Activated CD4-positive, CD25-positive, alpha-beta regulatory T cell treated with anti-CD3 and anti-CD28 coated beads, Interleukin-2, amount 50 U/mL, for 72 hours (primary cell): ENCODE measurements around the gene IQCK.

Experiments used
- DNase-seq: peaks from one replicate; pipeline ENCODE4 v3.0.0; 2021

Gene IQCK

GRCh38 chr16:19808061-19808641, 90.1 kb downstream of the IQCK start:
- no peak for DNase-seq

GRCh38 chr16:19809121-19809635, 91.1 kb downstream of the IQCK start:
- no peak for DNase-seq

DNA sequence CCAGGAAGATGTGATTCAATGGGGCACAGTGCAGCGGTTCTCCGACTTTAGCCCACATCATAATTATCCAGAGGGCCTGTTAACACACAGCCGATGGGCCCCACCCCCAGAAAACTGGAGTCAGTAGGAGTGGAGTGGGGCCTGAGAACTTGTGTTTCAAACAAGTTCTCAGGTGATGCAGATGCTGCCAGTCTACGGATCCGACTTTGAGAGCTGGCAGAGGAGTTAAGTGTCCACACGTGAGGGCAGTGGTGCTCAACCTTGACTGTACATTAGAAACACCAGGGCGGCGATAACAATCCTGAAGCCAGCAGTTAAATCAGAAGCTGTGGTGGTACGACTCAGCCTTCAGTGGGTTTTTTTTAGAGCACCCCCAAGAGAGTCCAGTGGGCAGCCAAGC, 91.6 kb downstream of the IQCK start:
- no peak for DNase-seq

DNA sequence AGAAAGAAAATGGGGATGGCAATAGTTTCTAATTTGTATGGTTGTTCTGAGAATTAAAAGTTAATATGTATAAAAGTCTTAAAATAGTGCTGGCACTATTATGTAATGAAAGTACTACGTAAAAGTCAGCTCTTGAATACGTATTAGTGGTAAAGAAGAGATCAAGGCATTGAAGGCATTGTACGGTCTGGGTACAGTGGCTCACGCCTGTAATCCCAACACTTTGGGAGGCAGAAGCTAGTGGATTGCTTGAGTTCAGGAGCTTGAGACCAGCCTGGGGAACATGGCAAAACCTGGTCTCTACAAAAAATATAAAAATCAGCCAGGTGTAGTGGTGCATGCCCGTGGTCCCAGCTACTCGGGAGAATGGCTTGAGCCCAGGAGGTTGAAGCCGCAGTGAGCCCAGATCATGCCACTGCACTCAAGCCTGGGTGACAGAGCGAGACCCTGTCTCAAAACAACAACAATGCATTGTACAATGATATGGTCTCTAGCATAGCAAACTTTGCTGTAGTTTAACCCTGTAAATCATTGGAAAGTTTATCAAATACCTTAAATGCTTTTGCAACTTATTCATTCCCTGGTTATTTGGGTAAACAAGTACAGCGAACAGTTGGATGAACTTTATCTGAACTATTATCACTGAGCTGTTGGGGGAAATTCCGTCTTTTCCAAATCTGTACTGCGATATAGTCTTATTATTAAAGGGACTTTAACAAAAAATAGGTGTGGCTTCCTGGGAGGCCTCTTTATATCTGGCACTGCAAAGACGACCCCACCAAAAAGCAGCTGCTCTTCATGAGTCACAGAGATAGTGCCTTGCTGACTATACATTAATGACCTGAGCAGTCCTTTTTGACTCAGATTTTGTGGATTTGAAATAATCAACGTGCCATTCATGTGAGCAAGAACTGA, 93.0 kb downstream of the IQCK start:
- no peak for DNase-seq

DNA sequence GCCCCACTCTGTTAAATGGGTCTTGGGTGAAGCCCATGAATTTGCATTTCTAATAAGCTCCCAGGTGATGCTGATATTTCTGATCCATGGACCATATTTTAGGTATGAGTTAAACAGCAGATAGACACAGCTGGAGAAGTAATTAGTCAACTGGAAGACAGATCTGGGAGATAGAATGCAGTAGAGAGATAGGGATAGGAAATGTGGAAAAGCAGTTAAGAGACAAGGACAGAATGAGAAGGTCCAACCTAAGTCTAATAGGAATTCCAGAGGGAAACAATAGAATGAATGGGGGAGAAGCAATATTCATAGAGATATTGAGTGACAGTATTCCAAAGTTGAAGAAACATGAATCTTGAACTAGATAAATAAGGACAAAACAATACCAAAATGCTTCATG, 94.9 kb downstream of the IQCK start:
- no peak for DNase-seq

DNA sequence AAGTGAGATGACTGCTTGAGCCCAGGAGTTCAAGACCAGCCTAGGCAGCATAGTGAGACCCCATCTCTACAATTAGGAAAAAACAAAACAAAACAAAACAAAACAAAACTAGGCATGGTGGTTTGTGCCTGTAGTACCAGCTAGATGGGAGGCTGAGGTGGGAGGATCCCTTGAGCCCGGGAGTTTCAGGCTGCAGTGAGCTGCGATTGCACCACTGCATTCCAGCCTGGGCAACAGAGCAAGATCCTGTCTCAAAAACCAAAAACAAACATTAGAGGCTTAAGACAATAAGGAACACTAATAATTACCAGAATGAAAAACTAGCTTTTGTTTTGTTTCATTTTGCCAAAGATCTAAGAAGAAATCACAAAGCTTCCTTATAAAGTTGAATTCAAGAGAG, 97.3 kb downstream of the IQCK start:
- no peak for DNase-seq

GRCh38 chr16:19817122-19817521, 99.1 kb downstream of the IQCK start:
- DNase-seq: no peak

- DNase-seq: no peak
Measured at GRCh38 chr16:19817875-19818274, 99.8 kb downstream of the IQCK start.

DNA sequence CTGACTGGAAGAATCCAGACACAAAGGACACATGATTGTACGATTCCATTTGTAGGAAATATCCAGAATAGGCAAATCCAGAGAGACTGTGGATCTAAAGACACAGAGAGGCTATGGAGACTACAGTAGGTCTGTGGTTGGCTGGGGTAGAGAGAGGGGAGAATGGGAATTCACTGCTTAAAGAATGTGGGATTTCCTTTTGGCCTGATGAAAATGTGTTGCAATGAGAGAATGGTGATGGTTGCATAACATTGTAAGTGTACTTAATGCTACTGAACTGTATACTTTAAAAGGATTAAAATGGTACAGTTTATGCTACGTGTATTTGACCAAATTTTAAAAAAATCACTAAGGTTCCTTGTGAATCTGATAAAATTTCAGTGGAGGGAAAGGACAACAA, 104.5 kb downstream of the IQCK start:
- no peak for DNase-seq

DNA sequence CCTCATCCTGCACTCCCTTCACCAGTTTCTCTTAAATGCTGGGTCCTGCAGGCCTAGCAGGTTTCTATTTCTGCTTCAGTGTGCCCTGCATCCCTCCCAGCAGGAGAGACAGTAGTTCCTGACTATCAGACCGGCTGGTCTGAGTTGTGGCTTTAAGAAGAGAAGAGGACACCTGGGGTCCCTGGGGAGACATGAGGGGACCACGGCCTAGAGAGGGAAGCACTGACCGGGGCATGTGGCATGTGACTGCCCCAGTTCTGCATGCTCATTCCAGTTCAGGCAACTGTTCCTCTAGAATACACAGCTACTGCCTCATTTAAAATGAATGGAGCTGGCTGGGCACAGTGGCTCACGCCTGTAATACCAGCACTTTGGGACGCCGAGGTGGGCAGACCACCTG, 105.3 kb downstream of the IQCK start:
- DNase-seq: no peak

DNA sequence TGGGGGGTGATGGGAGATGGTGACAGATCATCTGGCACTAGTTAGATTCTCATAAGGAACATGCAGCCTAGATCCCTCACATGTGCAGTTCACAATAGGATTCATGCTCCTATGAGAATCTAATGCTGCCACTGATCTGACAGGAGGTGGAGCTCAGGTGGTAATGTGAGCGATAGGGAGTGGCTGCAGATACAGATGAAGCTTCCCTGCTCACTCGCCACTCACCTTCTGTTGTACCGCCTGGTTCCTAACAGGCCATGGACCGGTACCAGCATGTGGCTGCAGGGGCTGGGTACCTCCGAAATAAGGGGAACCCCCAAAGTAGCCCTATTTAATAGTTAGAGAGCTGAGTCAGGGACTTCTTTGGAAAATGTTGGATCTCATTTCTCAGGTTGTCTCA, 106.1 kb downstream of the IQCK start:
- no peak for DNase-seq

DNA sequence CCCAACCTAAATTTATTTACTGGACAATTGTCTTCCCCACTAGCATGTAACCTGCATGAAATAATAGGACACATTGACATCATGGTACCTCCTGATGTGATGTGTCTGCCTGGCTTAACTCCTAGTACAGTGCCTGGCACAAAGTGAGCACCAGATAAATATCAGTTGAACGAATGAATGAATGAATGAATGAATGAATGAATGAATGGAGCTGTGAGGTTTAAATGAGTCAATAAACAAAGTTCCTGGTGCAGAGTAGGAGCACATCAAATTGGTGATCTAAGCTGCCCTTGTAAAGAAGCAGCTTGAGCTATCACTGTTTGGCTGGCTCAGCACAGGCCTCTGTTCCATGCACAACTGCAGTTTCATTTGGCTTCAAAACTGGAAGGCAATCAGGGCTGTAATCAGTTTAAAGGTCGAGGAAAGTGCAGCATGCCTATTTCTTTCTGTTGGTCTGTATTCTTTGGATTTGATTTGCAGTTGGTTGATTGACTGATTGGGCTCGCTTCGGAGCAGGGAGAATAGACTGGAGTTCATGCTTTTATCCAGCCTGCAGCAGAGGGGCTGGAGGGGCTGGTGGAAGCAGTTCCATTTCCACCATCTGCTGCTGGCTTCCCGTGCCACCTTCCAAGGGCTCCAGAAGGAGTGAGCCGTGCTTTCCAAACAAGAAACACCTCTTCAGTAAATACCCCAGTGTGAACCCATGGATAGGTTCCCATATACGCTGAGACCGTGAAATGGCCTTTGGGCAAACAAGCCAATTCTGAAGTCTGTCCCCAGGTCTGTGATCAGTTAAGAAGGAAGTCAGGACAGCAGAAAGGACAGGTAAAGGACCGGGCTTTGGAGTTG, 112.0 kb downstream of the IQCK start:
- DNase-seq: no peak

- DNase-seq: no peak
Measured at GRCh38 chr16:19830902-19831560, 113.0 kb downstream of the IQCK start.

- no peak for DNase-seq
Measured at GRCh38 chr16:19831678-19832077, 113.6 kb downstream of the IQCK start.

GRCh38 chr16:19833176-19833575, 115.1 kb downstream of the IQCK start:
- DNase-seq: no peak

DNA sequence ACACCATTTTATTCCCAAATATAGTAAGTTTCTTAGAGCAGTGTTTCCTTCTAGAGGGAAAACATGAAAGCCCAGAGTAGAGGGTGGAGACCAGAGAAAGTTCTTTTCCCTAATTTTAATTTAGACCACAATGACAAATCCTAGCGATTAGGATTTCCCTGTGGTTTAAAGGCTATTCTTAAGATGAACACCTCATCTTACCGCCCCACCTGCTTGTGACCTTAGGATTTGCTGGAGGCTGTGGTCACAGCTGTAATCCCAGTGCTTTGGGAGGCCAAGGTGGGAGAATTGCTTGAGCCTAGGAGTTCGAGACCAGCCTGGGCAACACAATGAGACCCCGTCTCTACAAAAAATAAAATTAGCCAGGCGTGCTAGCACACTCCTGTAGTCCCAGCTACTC, 115.5 kb downstream of the IQCK start:
- DNase-seq: no peak

GRCh38 chr16:19835196-19835595, 117.1 kb downstream of the IQCK start:
- DNase-seq: no peak

DNA sequence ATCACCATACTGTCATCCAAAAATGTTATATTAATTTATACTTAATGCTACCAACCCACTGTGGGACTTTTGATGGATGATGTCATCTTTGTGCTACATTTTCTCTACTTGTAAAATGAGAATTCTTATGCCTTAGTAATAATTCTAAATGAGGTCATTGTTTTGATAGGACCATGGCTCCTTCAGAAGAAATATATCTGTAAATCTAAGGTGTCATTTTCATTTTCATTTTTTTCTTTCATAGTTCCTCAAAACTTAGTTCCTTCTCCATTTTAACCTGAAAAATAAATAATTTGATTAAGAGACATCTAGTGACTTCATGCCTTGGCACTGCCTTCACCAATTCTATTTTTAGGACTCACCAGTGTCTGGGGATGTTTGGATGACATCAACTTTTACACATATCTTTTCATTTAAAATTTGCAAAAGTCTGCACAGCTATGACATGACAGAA, 117.9 kb downstream of the IQCK start:
- DNase-seq: no peak

- DNase-seq: no peak
Measured at GRCh38 chr16:19837331-19837980, 119.4 kb downstream of the IQCK start.

DNA sequence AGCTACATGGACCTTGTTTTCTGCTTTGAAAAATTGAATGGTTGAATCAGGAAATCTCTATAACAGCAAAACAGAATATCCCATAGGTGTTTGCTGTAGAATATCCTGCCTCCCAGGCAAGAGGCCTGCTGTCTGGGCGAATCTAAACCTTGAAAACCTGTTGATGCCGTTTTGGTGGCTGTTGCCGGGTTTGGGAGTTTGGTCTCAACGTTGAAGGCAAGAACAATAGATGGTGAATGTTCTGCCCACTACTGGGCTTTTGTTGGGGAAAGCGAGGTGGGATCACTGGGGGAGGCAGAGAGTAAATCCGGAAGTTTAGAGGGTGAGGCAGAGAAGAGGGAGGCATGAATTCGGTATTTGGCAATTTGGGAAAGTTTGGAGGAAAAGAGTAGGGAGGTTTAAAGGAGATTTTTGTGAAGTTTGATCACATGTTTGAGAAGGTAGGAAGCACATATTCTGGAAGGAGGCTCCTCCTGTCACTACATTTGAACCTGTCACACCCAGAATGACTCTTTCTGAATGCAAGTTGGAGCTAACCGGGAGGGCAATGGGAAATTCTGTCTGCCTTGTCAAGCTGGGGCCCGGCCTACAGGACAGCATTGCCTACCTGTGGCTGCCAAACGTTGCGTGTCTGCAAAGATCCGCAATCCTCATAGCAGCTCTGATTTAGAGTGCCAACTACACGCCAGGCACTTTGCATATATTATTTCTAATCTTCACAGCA, 120.1 kb downstream of the IQCK start:
- DNase-seq: no peak

GRCh38 chr16:19840524-19841110, 122.5 kb downstream of the IQCK start:
- DNase-seq: no peak
